MM.1S (cell line): Measurements from ENCODE around the gene ZFAND2A.

Source experiments
- DNase-seq: peaks from one replicate; pipeline ENCODE4 v3.0.0-alpha.2; 2015
- H2AFZ ChIP-seq: fragments of 300-600 bp; sonication (generic); 2 replicates; pipeline ENCODE4 v1.6.0; 2016; ENCODE audit warnings: antibody characterized with exemption, low read length
- H3F3A ChIP-seq: fragments of 300-600 bp; sonication (generic); 2 replicates; pipeline ENCODE4 v1.6.1; 2016; ENCODE audit warnings: mild to moderate bottlenecking, antibody characterized with exemption, low read length, moderate library complexity, mixed read lengths; ENCODE audit not compliant: insufficient read depth
- H3K27ac ChIP-seq: fragments of 300-600 bp; sonication (generic); 2 replicates; pipeline ENCODE4 v1.5.1; 2016; ENCODE audit warnings: mild to moderate bottlenecking, low read length
- H3K27me3 ChIP-seq: fragments of 300-600 bp; sonication (generic); replicated peaks from 2 replicates; pipeline ENCODE4 v1.6.0; 2016; ENCODE audit warnings: low read length; ENCODE audit not compliant: insufficient read depth
- H3K36me3 ChIP-seq: fragments of 300-600 bp; sonication (generic); replicated peaks from 2 replicates; pipeline ENCODE4 v1.6.1; 2016; ENCODE audit warnings: mild to moderate bottlenecking, low read length, mixed read lengths; ENCODE audit not compliant: insufficient read depth
- H3K4me1 ChIP-seq: fragments of 300-600 bp; sonication (generic); 2 replicates; pipeline ENCODE4 v1.6.1; 2016; ENCODE audit warnings: low read length, mixed read lengths
- H3K4me2 ChIP-seq: fragments of 300-600 bp; sonication (generic); 2 replicates; pipeline ENCODE4 v1.6.0; 2016; ENCODE audit warnings: low read depth, low read length
- H3K4me3 ChIP-seq: fragments of 300-600 bp; sonication (generic); 2 replicates; pipeline ENCODE4 v1.5.1; 2016; ENCODE audit warnings: low read length, mixed read lengths
- H3K79me2 ChIP-seq: fragments of 300-600 bp; sonication (generic); 2 replicates; pipeline ENCODE4 v1.6.1; 2016; ENCODE audit warnings: mixed run types, low read length, mixed read lengths
- H3K9ac ChIP-seq: fragments of 300-600 bp; sonication (generic); 2 replicates; pipeline ENCODE4 v1.6.1; 2016; ENCODE audit warnings: low read length, mixed read lengths
- H3K9me2 ChIP-seq: fragments of 300-600 bp; sonication (generic); replicated peaks from 2 replicates; pipeline ENCODE4 v1.6.1; 2016; ENCODE audit warnings: mild to moderate bottlenecking, low read length, mixed read lengths; ENCODE audit not compliant: insufficient read depth
- H3K9me3 ChIP-seq: fragments of 300-600 bp; sonication (generic); replicated peaks from 2 replicates; pipeline ENCODE4 v1.6.1; 2016; ENCODE audit warnings: mild to moderate bottlenecking, low read length, mixed read lengths; ENCODE audit not compliant: insufficient read depth
- H4K20me1 ChIP-seq: fragments of 300-600 bp; sonication (generic); 2 replicates; pipeline ENCODE4 v1.6.1; 2016; ENCODE audit warnings: mild to moderate bottlenecking, low read length, moderate library complexity, mixed read lengths; ENCODE audit not compliant: insufficient read depth
- EZH2 ChIP-seq: fragments of 300-600 bp; sonication (generic); optimal IDR thresholded peaks from 2 replicates; pipeline ENCODE3; 2017; ENCODE audit warnings: low read depth, mild to moderate bottlenecking, antibody characterized with exemption, low read length, mixed read lengths
- EZH2phosphoT487 ChIP-seq: fragments of 300-600 bp; sonication (generic); IDR thresholded peaks from 2 replicates; pipeline ENCODE4 v1.6.1; 2018; ENCODE audit warnings: antibody characterized with exemption, low read length
- TF ChIP-seq, protein P1 (sequence below): fragments of 300-600 bp; sonication (generic); IDR thresholded peaks from 2 replicates; pipeline ENCODE4 v1.5.1; 2016; ENCODE audit warnings: antibody characterized with exemption, low read length, mixed read lengths

Gene ZFAND2A

GRCh38 chr7:1189986-1190772, 30.2 kb upstream of the ZFAND2A start:
- Histone ChIP-seq H3K4me2 (no peak overlapping the region), H3K36me3 (no peaks in the 10 kb centered on the region), H3K27me3 (peaks cover 96% of the 10 kb centered on the region), H3K9me3 (no peaks in the 10 kb centered on the region), H3K4me1 (no peaks in the 10 kb centered on the region), H3F3A (no peaks in the 10 kb centered on the region), H3K27ac (no peak overlapping the region), H3K4me3 (no peak overlapping the region), H4K20me1 (no peaks in the 10 kb centered on the region), H2AFZ (no peak overlapping the region), H3K9ac (no peak overlapping the region), H3K79me2 (no peaks in the 10 kb centered on the region), H3K9me2 (no peaks in the 10 kb centered on the region)
- DNase-seq, result no peak
- TF ChIP-seq, protein P1, sequence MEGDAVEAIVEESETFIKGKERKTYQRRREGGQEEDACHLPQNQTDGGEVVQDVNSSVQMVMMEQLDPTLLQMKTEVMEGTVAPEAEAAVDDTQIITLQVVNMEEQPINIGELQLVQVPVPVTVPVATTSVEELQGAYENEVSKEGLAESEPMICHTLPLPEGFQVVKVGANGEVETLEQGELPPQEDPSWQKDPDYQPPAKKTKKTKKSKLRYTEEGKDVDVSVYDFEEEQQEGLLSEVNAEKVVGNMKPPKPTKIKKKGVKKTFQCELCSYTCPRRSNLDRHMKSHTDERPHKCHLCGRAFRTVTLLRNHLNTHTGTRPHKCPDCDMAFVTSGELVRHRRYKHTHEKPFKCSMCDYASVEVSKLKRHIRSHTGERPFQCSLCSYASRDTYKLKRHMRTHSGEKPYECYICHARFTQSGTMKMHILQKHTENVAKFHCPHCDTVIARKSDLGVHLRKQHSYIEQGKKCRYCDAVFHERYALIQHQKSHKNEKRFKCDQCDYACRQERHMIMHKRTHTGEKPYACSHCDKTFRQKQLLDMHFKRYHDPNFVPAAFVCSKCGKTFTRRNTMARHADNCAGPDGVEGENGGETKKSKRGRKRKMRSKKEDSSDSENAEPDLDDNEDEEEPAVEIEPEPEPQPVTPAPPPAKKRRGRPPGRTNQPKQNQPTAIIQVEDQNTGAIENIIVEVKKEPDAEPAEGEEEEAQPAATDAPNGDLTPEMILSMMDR, result no peak
- no peak for TF ChIP-seq EZH2
- no peak for TF ChIP-seq EZH2phosphoT487

DNA sequence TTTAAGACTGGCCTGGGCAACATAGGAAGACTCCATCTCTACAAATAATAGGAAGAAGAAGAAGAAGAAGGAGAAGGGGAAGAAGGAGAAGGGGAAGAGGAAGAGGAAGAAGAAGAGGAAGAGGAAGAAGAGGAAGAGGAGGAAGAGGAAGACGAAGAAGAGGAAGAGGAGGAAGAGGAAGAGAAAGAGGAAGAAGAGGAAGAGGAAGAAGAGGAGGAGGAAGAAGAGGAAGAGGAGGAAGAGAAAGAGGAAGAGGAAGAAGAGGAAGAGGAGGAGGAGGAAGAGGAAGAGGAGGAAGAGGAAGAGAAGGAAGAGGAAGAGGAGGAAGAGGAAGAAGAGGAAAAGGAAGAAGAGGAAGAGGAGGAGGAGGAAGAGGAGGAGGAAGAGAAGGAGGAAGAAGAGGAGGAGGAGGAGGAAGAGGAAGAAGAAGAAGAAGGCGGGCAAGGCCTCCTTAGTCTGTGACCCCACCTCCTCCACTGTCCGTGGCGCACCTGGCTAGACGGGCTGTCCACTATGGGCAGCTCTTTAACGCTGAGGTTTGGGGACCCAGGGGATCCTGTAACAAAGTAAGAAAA, 28.8 kb upstream of the ZFAND2A start:
- no peak overlapping the region for H3K9ac ChIP-seq
- no peak overlapping the region for H3K27ac ChIP-seq
- no peaks in the 10 kb centered on the region for H3K9me3 ChIP-seq
- no peaks in the 10 kb centered on the region for H3K36me3 ChIP-seq
- no peak for TF ChIP-seq EZH2
- no peak for TF ChIP-seq EZH2phosphoT487
- TF ChIP-seq, protein P1, result no peak
- no peak overlapping the region for H3K4me2 ChIP-seq
- no peak overlapping the region for H2AFZ ChIP-seq
- H3K27me3 ChIP-seq, result peaks cover 92% of the 10 kb centered on the region
- no peak overlapping the region for H3K4me3 ChIP-seq
- no peaks in the 10 kb centered on the region for H3K79me2 ChIP-seq
- no peak for DNase-seq
- H4K20me1 ChIP-seq, result no peaks in the 10 kb centered on the region
- no peaks in the 10 kb centered on the region for H3K9me2 ChIP-seq
- no peaks in the 10 kb centered on the region for H3K4me1 ChIP-seq
- H3F3A ChIP-seq, result no peaks in the 10 kb centered on the region

DNA sequence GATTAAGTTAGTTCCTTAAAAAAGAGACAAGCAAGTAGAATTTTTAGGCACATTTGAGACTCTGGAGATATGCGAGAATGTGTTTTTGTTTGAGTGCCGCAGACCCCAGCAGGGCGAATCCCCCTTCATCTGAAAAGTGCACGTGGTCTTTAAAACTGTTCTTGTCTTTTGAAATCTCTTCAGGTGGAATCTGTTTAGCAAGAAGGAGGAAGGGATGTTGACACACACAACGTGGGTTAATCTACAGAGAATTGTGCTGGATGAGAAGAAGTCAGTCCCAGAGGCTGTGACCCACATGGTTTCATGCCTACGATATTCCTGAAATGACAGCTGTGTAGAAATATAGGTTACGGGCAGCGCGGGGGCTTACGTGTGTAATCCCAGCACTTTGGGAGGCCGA, 27.1 kb upstream of the ZFAND2A start:
- Histone ChIP-seq H2AFZ (no peak overlapping the region), H3K9ac (no peak overlapping the region), H3K9me3 (no peaks in the 10 kb centered on the region), H4K20me1 (no peaks in the 10 kb centered on the region), H3K9me2 (no peaks in the 10 kb centered on the region), H3K27me3 (peaks cover 91% of the 10 kb centered on the region), H3K27ac (no peak overlapping the region), H3K4me2 (no peak overlapping the region), H3K79me2 (no peaks in the 10 kb centered on the region), H3K36me3 (no peaks in the 10 kb centered on the region), H3K4me1 (no peaks in the 10 kb centered on the region), H3K4me3 (no peak overlapping the region), H3F3A (no peaks in the 10 kb centered on the region)
- TF ChIP-seq EZH2 (no peak), EZH2phosphoT487 (no peak)
- TF ChIP-seq, protein P1, result no peak
- DNase-seq, result no peak
